ENCODE measurements around the gene CHKA. TPM values are rescaled to one million over a fixed set of nuclear protein-coding genes. Genes with fewer than 3 reads are reported as not detected.

Gene CHKA
- total RNA-seq, 1 donor from 2014 or later = 10.2 TPM

DNA sequence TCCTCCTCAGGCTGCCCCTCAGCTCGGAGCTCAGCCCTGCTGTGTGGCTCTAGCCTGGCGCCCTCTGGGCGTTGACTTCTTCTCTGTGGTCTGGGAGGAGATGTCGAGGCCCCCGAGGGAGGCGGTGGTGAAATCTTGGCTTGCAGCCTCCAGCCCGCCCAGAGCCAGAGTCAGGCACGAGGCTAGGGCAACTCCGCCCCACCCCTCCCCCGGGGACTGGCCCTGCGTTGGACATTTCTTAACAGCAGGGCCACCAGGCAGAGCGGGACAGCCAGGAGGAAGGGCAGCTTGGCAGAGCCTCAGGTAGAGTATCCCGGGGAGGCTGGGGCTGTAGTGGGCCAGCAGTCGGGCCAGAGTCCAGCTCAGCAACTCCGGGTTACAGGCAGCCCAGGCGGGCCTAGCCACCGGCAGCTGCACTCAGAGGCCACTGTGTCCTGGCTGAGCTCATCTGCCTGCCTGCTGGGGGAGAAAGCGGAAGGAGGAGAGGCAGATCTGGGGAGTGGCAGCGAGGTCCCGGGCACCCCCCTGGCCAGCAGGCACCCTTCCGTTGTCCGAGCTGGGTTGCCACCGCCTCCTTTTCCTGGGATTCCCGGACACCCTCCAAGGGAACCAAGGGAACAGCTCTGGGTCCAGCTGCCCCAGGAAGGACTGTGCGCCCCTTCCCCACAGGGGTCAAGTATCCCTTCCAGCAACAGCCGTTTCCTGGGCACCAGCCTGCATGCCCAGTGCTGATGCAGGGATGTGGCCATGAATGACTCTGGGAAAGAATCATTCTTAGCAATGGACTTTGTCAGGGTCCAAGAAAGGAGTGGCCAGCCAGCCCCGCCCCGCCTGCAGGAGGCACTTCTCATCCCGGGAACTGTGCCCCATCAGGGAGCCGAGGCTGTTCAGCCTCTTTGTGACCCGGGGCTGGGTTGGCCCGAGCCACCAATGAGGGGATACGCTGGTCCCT is 110.8 kb downstream of the CHKA start, which contains the start of gene ALDH3B1:
Gene ALDH3B1, plus strand, starts transcription at position 238 of the 952 bp plus-strand sequence. CDS start 4,971 bp downstream, outside the sequence.
- peak; percentile 93 for DNase-seq (ENCODE audit: low spot score)
- intact Hi-C loops (cut with DNase I) = loop anchor here (10.0 kb wide), 1 partner anchor 194 kb away; no protein-coding TSS in a partner anchor

DNA sequence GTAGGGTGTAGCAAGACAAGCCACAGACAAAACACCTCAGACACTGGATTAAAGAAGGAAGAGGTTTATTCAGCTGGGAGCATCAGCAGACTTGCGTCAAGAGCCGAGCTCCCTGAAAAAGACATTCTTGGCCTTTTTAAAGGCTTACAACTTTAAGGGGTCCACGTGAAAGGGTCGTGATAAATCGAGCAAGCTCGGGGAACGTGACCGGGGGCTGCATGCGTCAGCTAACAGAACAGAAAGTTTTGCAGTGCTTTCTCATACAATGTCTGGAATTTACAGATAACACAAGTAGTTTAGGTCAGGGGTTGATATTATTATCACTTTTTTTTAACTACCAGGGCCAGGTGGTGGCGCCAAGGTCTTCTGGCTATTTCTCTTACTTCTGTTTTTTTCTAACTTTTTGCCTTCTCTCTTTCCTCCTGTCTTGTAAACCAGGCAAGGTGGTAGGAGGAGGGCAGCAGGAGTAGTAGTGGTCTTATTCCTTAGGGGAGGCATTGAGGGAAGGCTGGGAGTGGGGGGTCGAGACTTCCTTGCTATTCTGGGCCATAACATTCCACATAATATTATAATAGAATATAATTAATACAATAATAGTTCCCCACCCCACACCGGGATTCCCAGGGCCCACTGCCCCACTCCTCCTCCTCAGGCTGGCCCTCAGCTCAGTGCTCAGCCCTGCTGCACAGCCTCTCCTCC is 111.6 kb downstream of the CHKA start:
- intact Hi-C loops (cut with DNase I) = loop anchor here (10.0 kb wide), 1 partner anchor 195 kb away; no protein-coding TSS in a partner anchor
- DNase-seq (ENCODE audit: low spot score) = no peak

DNA sequence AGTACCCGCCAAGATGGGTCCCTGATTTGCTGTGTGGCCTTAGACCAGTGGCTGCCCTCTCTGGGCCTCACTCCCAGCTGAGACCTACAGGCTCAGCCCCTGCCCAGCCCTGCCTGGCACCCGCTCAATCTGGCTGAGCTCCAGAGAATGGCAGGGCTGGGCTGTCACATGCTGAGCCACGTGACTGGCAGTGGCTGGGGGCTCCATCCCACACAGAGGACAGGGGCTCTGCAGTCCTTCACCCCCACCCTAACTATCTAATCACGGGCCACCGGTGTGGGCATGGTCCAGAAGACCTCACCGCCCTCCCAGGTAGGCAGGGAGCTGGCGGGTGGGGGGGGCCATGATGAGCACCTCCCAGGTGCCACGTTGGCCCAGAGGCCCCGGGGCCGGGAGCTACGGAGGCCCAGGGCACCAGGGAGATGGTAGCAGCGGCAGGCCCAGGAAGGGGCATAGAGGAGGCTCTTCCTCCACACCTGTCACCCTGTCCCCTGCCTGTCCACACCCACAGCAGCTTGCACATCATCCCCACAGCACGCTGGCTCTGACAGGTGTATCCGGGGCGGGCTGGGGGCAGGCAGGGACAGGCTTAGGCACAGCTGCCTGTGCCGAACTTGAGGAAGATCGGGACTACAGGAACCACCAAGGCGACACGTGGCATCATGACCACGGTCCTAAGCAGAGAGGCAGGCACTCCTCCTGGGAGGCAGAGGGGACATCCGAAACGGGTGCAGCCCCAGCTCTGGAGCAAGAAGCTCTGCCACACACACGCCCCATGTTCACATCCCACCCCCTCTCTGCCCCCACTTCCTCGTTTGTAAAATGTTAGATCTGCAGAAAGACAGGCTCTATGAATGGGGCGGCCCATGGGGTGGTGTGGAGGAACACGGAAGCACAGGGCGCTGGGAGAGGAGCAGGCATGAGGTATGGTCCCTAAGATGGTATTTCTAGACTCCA is 112.5 kb downstream of the CHKA start:
- DNase-seq (ENCODE audit: low spot score) = no peak
- intact Hi-C loops (cut with DNase I) = no loop called here

DNA sequence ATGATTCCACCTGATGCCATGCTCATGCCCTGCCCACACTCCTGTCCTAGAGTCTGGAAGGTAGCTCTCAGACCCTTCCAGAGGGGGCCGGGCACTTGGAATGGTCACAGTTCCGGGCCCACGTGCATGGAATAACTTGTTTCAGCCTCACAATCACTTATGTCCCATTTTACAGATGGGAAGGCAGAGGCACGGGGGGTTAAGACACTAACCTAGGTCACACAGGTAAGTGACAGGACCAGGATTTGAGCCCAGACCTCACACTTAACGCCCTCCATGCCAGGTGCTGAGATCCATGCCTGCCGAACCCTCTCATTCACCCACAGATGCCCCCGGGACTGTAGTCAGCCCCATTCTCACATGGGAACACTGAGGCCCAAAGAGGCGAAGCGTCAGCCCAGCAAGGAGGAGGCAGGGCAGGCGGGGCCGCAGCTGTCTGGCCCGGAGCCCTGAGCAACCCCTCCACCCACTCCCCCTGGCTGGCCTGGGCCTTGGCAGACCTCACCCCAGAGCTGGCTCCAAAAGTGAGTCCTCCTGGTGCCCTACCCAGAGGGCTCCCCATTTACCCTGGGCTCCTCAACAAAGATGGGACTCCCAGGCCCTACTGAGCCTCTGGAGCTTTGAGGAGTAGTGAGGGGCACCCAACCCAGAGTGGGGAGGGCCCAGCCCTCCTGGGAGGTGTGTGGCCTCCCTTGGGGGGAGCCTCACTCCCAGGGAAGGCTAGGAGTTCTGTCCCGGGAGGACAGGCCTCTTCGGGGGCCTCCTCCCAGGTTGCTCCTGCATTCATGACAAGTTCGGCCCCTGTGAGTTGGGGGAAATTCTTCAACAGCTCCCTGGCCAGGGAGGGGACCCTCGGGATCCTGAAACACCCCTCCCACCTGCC is 113.4 kb downstream of the CHKA start:
- DNase-seq (ENCODE audit: low spot score) = no peak
- intact Hi-C loops (cut with DNase I) = no loop called here

DNA sequence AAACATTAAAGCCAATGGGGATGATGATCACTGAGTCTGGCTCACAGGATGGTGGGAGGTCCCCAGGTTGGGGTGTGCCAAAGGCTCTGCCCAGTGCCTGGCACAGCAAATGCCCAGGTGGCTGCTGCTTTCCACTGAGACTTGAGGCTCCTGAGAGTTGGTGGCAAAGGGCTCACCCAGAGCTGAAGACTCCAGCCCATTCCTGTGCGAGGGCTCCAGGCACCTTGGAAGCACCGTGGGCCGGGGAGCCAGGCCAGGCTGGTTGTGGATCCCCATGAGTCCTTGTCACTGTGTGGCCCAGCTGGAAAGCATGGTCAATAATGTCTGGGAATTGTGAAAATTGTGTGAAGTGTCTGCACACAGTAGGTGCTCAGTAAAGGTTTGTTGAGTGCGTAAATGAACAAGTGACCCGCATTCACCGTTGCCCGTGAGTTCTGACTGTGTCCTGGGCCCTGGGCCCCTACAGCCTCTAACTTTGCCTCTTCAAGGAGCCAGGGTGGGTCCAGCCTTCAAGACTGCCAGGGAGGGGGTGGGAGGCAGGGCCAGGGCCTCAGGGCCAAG is 114.5 kb downstream of the CHKA start:
- no peak for DNase-seq (ENCODE audit: low spot score)
- intact Hi-C loops (cut with DNase I) = no loop called here

DNA sequence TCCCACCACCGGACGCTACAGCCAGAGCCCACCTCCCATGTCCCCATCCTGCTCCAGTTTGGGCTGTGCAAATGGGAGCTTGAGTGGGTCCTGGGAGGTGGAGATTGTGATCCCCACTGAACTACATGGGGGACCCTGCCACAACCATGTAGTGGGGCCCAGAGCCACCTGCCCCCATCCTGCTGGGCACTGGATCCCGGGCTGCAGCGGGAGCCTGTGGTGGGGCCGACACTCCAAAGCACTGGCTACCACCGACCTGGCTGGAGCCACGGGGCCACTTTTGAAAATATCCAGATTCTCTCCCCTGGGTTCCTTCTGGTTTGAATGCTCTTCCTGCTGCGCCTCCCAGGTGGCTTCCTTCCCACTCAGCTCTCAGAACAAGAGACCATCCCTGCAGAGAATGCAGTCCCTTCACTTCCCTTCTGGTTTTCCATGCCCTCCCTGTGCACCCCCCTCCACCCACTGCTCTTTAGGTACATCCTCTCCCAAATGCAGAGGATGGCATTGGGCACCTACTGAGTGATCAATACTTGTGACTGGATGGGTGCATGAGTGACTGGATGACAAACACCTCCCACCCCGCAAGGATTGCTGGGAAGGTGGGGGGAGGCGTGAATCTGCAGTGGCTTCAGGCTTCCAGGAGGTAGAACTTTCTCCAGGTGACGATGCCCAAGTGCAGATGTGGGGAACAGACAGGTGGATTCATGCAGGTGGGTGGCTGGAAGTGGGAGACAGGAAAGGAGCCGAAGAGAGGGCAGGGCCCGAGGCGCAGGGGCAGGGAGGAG is 116.4 kb downstream of the CHKA start:
- intact Hi-C loops (cut with DNase I) = no loop called here
- no peak for DNase-seq (ENCODE audit: low spot score)

DNA sequence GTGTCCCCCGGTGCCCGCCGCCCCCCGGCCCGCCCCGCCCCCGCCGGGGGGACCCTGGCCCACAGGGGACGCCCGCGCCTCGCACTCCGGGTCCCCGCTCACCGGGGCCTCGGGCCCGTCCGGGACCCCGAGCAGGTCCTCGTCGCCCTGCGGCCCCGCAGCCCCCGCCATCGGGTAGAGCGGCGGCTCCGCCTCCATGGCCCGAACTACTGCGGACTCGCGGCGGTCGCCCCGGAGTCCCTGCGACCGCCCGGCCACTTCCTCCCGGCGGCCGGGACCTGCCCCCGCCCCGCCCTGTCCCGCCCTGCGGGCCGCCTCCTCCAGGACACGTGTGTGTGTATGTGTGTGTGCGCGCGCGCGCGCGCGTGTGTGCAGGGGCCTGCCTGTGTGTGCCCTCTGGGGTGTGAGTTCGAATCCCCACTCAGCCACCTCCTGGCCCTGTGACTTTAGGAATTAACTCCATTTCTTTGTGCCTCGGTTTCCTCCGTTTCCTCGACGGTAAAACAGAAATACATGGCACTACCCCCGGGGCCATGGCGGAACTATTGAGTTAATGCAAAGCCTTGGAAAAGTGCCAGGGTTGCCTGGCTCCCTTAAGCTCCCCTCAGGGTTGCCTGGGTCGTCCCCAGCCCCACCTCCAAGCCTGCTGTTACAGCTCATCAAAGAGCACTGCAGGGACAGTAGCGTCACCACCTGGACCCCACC is 117.2 kb downstream of the CHKA start, which contains the start of gene UNC93B1:
Gene UNC93B1, minus strand, starts transcription at position 252 of the 705 bp plus-strand sequence. Its CDS starts 54 bp downstream, at position 198.
- intact Hi-C loops (cut with DNase I) = no loop called here
- peak; percentile 95 for DNase-seq (ENCODE audit: low spot score)

DNA sequence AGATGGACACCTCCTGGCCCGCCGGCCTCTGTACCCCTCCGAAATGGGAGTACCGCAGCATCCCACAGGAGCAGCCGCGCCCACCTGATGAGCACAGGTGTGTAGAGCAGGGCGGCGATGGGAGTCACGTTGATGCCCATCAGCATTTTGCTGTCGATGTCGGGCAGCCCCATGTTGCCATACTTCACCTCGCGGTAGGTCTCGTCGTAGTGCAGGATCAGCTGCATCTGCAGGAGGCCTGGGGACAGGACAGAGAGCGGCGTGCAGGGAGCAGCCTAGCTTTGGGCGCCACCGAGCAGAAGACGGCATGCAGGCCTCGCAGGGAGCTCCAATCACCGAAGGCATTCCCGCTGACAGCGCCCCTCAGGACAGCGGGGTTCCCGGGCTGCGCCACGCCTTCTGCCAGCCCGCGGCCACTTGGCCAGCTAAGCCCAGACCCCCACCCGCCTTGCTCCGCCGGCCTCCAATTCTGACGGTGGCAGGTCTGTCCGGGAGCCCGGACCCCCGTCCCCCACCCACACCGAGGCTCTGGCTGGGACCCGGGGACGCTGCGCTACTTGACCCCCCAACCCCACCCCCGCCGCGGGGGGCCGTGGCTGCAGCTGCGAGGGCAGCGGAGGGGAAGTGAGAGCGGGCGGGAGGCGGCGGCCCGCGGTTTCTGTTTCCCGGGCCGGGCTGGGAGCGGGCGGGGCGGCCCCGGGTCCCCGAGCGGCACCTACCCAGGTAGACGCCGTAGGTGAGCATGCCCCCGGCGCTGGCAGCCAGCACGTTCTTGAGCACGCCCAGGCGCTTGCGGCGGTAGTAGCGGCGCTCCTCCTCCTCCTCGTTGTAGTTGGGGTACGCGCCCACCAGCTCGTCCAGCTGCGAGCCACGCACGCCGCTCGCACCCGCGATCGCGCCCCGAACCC is 118.0 kb downstream of the CHKA start:
- DNase-seq (ENCODE audit: low spot score) = no peak
- intact Hi-C loops (cut with DNase I) = no loop called here

Small RNAs within 50 kb of the gene (microRNA-seq; reads per million reads assigned to microRNA genes)
- not detected for gene MIR4691
- not detected for gene MIR6753
- gene MIR7113 = not detected

Other genes starting within 250 kb of the CHKA start
- 5.3 TPM for gene UNC93B1, start 117.3 kb downstream of the CHKA start, total RNA-seq
- gene ALDH3B1, start 111.1 kb downstream of the CHKA start, total RNA-seq = 5.1 TPM
- gene NDUFS8, start 90.7 kb downstream of the CHKA start, total RNA-seq = 315 TPM
- gene TCIRG1, start 82.4 kb downstream of the CHKA start, total RNA-seq = 26.5 TPM
- gene KMT5B, start 91.9 kb upstream of the CHKA start, total RNA-seq = 37.7 TPM
- 45.2 TPM for gene C11orf24, start 150.6 kb upstream of the CHKA start, total RNA-seq
- 38.6 TPM for gene LRP5, start 191.2 kb upstream of the CHKA start, total RNA-seq